Kidney epithelial cell (primary cell): ENCODE data around the gene STAT5B. TPM values are rescaled to one million over a fixed set of nuclear protein-coding genes. Genes with fewer than 3 reads are reported as not detected.
"Not testable (repeated sequence)": the region's sequence is repeated elsewhere in the genome, so short reads cannot be mapped to it uniquely, and the experiment has no call there.

Source experiments
- DNase-seq: peaks from one replicate; pipeline ENCODE4 v3.0.0-alpha.2; 2010; ENCODE audit warnings: low read depth
- H3K27me3 ChIP-seq: 2 replicates; pipeline ENCODE4 v1.6.0; 2011; ENCODE audit warnings: low read length; ENCODE audit not compliant: control insufficient read depth, insufficient read depth
- H3K36me3 ChIP-seq: 2 replicates; pipeline ENCODE4 v1.5.1; 2011; ENCODE audit warnings: low read length; ENCODE audit not compliant: control insufficient read depth, insufficient read depth
- H3K4me3 ChIP-seq: 2 replicates; pipeline ENCODE4 v1.5.1; 2011; ENCODE audit warnings: low read depth, mild to moderate bottlenecking, control low read depth, low read length
- total RNA-seq: library from RNA; depleted of rRNA; stranded (reverse); fragments of >200 nt; gene quantifications from 2 replicates; pipeline ENCODE4 v1.2.3, GENCODE V29; 2015
- TF ChIP-seq, protein P1 (sequence below): IDR thresholded peaks from 2 replicates; pipeline ENCODE4 v1.5.1; 2011; ENCODE audit warnings: mild to moderate bottlenecking, moderate library complexity, low read length, control low read depth, inconsistent platforms; ENCODE audit not compliant: insufficient read depth, poor library complexity, severe bottlenecking

The STAT5B gene
- total RNA-seq, 1 donor from 2014 or later, result 27.5 TPM

DNA sequence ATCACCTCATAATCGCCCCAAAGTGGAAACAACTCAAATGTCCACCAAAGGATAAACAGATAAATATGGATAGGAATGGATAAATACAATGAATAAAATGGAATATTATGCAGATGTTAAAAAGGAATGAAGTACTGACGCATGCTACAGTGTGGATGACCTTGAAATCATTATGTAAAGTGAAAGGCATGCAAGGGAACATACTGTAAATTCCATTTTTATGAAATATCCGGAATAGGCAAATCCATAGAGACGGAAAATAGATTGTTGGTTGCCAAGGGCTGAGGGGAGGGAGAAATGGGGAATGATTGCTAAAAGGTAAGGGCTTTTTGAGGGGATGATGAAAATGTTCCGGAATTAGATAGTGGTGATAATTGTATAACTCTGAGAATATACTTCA is 36.0 kb downstream of the STAT5B start:
- TF ChIP-seq, protein P1, sequence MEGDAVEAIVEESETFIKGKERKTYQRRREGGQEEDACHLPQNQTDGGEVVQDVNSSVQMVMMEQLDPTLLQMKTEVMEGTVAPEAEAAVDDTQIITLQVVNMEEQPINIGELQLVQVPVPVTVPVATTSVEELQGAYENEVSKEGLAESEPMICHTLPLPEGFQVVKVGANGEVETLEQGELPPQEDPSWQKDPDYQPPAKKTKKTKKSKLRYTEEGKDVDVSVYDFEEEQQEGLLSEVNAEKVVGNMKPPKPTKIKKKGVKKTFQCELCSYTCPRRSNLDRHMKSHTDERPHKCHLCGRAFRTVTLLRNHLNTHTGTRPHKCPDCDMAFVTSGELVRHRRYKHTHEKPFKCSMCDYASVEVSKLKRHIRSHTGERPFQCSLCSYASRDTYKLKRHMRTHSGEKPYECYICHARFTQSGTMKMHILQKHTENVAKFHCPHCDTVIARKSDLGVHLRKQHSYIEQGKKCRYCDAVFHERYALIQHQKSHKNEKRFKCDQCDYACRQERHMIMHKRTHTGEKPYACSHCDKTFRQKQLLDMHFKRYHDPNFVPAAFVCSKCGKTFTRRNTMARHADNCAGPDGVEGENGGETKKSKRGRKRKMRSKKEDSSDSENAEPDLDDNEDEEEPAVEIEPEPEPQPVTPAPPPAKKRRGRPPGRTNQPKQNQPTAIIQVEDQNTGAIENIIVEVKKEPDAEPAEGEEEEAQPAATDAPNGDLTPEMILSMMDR, result no peak
- H3K27me3 ChIP-seq, result no peaks in the 10 kb centered on the region
- no peak overlapping the region for H3K4me3 ChIP-seq
- DNase-seq, result no peak
- no peaks in the 10 kb centered on the region for H3K36me3 ChIP-seq

DNA sequence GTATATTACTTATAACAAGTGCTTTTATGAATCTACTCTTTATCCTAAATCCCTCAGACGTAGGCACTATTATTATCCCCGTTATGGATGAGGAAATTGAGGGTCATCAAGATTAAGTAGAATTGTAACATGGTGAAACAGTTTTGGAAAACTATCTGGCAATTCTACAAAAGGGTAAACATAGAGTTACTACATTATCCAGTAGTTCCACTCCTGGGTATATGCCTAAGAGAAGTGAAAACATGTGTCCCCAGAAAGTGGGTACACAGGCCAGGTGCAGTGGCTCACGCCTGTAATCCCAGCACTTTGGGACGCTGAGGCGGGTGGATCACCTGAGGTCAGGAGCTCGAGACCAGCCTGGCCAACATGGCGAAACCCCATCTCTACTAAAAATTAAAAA is 36.6 kb downstream of the STAT5B start:
- DNase-seq, H3K4me3 ChIP-seq, H3K36me3 ChIP-seq, H3K27me3 ChIP-seq: not testable (repeated sequence)

DNA sequence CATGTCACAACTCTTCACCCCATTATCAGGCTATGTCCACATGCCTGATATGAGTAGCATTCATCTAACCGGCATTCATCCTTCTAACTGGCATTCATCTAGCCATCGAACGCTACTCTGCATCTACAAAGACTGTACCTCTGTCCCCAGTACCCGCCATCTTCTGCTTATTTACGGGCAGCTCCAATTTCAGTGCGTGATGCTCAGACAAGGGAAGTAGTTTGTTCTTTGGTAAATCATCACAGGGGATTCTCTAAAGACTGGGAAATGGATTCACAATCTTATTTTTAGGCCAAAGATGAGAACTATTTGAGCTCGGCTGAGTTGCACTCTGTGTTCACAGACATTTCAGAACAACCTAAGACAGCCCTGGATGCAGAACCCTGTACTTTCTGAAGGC is 39.4 kb downstream of the STAT5B start:
- DNase-seq, result no peak
- TF ChIP-seq, protein P1, result no peak
- H3K4me3 ChIP-seq, result no peak overlapping the region
- no peaks in the 10 kb centered on the region for H3K36me3 ChIP-seq
- H3K27me3 ChIP-seq, result no peaks in the 10 kb centered on the region

DNA sequence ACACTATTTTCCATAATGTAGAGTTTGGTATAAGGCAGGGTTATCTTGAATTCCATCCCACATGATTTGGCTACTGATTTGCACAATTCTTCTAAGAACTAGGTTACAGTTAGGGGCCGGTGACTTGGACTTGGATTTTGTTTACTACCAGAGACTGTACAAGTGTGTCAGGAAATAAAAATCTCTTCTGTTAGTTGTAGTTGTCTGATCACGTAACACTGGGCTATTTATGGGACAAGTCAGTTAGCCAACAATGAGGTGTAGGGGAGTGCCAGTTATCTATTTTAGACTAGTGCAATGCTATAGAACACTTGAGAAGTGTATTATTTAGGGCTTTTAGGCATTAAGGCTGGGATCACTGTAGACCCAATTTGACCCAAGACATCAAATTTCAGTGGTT is 42.2 kb downstream of the STAT5B start:
- TF ChIP-seq, protein P1, result no peak
- DNase-seq, result no peak
- no peaks in the 10 kb centered on the region for H3K27me3 ChIP-seq
- no peak overlapping the region for H3K4me3 ChIP-seq
- no peaks in the 10 kb centered on the region for H3K36me3 ChIP-seq

DNA sequence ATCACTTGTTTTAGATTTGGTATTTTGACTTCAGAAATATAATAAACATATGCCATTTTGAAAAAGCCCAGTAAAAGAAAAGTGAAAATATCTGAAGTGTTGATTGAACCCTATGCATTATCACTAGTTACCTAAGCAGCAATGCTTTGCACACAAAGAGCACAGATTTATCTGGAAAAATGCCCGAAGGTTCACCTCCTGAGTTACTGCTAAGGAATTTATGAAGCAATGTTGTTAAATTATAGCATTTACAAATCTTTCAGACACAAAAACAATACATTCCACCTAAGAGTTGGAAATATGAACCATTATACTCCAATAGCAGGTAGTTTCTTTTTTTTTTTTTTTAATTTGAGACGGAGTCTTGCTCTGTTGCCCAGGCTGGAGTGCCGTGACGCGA is 43.0 kb downstream of the STAT5B start:
- H3K36me3 ChIP-seq, result no peaks in the 10 kb centered on the region
- H3K4me3 ChIP-seq, result no peak overlapping the region
- DNase-seq, result no peak
- no peaks in the 10 kb centered on the region for H3K27me3 ChIP-seq
- TF ChIP-seq, protein P1, result no peak

DNA sequence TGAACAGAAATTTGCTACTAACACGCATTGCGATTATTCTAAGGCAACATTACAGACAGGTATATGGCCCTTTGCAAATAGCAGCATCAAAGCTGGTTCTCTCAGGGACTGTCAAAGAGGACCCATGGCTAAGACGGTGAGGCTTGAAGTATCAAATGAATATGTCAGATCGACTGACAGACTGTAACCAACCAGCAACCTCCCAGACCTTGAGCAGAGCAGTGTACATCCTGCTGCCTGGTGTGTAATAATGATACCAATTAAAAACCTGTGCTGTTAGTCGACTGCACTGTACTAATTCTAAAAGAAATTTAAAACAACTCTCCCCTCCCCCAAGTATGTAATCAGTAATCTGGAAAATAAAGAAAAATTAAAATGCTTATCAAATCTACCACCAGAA is 46.0 kb downstream of the STAT5B start:
- H3K36me3 ChIP-seq, result no peaks in the 10 kb centered on the region
- H3K4me3 ChIP-seq, result no peak overlapping the region
- TF ChIP-seq, protein P1, result no peak
- H3K27me3 ChIP-seq, result no peaks in the 10 kb centered on the region
- no peak for DNase-seq
